GM21526 (cell line): ENCODE data around the gene FASN.
A peak's percentile ranks its signal among the peaks of the same experiment; 100 is the strongest.

Source experiments
- ATAC-seq: cut with Tn5 transposase; IDR thresholded peaks from one replicate; pipeline ENCODE4 v1.9.1; 2021; ENCODE audit warnings: moderate library complexity; ENCODE audit not compliant: unreplicated experiment, low FRiP score

The FASN gene

GRCh38 chr17:82078433-82078832 lies 19.6 kb downstream of the FASN start:
- no peak for ATAC-seq

DNA sequence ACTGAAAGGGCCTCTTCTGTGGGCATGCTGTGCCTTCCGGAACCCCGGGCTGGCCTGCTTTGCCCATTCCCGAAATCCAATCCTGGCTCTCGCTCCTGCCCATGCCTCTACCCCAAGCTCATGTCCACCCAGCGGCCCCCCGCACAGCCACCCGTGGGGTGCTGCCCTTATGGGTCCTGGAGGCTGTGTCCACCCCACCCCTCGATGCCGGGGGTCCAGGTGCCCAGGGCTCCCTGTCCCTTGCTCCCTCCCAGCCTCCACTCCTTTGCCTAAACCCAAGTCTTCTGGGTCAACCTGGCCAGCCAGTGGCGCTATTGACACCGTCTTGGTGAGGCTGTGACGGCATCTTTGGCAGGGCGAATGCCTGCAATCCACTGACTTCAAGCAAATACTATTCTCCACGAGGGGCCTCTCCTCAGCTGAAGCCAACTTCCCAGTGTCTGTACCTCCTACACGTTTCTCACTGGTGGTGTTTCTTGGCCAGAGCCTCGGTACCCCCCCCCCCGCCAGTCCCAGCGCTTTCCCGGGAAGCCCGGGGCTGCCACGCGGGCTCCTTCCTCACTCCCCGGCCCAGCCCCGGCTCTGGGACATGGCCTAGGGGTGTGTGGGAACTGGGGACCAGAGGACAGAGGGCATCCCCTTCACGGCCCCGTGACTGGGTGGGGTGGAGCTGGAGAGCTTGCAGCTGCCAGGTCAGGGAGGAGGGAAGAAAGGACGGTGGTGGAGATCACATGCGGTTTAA lies 20.2 kb downstream of the FASN start:
- no peak for ATAC-seq

DNA sequence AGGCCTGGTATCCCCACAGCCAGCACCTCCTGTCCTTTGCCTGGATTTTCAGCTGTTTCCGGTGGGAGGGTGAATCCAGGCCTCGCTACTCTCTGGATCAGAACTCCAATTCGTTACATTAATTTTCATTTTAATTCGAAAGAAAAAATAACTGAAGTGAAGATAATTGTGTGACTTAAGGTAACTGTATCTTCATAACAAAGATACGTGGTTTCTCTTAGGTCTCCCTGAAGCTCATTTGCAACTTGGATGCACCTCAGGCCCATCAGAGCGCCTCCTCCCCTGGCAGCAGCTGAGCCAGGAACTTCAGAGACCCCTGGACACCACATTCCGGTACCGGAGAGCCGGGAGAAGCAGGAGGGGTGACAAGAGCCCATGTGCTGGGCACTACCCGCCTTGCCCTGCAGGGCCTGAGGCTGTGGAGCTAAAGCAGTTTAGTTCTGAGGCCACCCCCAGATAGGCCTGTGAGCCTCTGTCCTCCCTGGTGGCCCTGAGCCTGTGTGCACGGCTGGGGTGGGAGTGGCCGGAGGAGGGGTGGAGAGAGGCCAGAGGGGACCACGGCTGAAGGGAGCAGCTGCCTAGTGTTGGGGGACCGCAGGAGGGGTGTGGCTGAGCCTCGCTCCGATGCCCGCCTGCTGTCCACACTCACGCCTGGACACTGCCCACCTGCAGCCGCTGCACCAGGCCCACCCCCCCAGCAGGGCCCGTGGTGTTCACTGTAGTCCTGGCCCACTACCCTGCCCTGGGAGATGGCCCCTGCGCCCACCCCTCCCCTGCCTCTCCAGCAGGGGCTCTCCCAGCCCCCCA lies 21.0 kb downstream of the FASN start:
- no peak for ATAC-seq

DNA sequence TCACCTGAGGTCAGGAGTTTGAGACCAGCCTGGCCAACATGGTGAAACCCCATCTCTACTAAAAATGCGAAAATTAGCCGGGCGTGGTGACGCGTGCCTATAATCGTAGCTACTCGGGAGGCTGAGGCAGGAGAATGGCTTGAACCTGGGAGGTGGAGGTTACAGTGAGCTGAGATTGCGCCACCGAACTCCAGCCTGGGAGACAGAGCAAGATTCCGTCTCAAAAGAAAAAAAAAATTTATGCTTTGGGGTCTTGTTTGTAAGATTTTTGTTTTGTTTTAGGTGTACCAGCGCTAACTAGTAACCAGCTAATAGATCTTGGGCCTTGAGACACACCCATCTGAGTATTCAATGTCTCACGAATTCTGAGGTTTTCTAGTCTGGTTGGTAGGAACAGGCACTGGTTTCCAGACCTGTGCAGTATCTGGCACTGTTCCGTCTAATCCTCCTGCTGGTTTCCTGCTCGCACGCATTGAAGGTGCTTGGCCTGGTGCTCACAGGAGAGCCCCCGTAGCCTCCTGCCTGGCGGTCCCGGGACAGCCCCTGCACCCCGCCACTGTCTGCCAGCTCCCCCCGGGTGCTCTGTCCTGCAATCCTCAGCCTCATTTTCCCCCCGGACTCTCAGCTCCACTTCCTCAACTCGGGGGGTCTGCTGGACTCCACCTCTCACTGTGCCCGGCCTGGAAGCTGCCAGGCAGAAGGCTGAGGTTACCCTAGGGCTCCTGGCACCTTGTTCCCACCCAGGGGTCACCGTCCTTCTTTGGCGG lies 21.8 kb downstream of the FASN start:
- no peak for ATAC-seq

GRCh38 chr17:82073446-82073845 lies 24.6 kb downstream of the FASN start:
- ATAC-seq = no peak

GRCh38 chr17:82072827-82073226 lies 25.2 kb downstream of the FASN start:
- no peak for ATAC-seq

DNA sequence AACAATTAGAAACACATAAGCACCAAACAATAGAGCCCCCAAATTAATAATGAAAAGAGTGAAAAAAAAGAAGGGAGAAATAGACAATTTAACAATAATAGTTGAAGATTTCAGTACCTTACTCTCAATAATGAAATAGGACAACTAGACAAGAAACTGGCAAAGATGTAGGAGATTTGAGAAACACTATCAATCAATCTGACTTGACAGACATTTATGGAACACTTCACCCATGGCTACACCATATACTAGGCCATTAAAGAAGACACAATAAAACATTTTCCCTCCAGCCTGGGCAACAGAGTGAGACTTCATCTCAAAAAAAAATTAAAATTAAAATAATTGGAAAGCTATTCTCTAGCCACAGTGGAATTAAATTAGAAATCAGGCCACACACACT lies 27.4 kb downstream of the FASN start:
- no peak for ATAC-seq

DNA sequence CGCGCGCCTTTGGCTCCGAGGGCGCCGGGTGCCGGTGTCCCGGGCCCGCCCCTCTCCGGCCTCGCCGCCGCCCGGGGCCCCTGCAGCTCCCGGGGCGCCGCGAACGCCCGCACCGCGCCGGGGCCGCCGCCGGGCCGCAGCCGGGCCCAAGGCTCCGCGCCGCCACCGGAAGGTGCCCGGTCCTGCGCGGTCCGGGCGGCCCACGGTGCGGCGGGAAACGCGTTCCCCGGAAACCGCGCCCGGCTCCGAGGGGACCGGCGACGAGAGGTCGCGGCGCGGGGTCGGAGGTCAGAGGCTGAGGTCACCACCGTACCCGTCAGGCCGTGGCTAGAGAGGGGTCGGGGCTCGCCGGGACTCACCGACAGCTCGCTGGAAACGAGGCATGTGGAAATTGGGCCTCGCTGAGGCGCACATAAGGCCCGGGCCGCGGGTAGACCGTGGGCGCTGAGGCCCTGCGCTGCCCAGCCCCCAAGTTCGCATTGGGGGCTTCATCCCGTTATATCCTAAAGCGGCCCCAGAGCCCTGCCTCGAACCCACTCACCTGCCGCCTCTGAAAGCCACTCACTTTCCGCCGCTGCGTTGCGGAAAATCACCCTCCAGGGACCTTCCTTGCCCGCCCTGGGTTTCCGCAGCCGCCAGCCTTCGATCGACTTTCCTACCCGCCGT lies 32.3 kb downstream of the FASN start, which contains the start of gene DUS1L:
DUS1L (minus strand) TSS at position 167 of the 666 bp plus-strand sequence. CDS start 745 bp downstream, outside the sequence.
- ATAC-seq = peak; percentile 58

DNA sequence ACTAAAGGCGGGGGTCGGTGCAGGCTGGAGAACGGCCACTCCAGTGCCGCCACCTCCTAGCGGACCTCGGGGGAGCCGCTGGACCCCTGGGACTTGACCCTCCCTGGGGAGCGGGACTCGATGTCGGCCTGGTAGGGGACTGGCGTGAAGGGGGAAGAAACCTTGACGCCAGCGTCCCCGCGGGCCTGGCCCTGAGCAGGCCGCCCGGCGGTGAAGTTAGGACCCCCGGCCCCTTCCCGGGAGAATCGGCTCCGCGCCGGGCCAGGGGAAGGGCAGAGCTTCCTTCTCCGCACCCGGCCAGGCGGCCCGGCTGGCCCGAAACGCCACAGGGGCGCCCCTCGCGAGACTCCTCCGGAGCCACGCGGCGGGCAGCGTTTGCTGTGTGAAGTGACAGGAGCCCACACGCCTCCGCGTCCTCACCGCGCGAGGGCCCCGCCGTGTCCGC lies 32.8 kb downstream of the FASN start:
- ATAC-seq = no peak

- ATAC-seq = no peak
Observed at GRCh38 chr17:82064433-82065192, 33.4 kb downstream of the FASN start.

- no peak for ATAC-seq
Observed at GRCh38 chr17:82063424-82064415, 34.3 kb downstream of the FASN start.

DNA sequence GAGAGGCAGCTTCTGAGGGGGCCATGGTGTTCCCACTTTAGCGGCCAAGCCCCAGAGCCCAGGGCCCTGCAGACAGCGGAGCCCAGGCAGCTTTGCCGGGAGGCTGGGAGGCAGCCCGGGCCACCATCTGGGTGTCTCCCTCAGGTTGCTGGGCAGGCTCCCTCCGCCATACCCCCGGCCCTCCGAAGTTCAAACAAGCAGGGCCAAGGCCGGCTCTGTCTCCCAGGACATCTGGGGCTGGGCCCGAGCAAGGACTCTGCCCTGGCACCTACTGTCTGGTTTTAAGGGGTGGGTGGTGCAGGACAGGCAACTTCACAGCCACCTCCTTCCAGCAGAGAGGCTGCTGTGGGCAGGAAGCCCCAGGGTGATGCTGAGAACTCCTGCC lies 35.1 kb downstream of the FASN start:
- ATAC-seq = no peak

DNA sequence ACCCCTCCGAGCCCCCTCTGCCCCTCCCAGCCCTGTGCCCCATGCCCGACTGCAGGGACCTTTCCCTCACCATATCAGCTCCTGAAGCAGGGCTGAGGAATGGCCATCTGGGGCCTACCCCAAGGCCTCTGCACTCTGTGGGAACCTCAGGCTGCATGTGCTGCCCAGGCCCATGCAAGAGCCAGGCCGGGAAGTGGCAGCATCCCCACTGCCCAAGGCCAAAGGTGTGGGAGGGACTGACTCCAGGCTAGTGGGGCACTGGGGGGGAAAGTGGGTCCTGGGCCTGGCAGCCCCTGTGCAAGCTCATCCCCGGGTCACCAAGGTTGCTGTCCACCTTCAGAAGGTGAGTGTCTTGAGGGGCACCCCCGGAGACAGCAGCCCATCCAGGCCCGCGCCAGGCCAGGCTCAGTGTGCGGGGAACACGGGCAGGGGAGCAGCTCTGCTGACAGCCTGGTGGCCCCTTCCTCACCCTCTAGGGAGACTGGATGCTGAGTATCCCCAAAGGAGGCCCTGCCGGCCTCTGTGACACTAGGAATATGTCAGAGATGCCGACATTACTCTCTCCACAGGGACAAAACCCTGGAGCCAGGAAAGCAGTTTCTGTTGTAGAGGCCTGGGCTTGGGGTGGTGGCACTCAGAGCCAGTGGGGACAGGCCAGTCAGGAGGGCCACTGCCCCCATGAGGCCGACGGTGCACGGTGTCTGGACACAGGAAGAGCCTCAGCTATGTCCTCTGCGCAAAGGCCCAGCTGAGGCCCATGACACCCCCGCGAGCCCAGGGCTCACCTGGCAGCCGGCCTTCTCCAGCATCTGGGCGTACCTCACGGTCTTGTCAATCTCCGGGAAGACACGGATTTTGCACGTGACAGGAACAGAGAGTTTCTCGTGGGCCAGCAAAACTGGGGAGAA lies 35.7 kb downstream of the FASN start:
- no peak for ATAC-seq

- ATAC-seq = no peak
Observed at GRCh38 chr17:82061047-82061925, 36.8 kb downstream of the FASN start.

GRCh38 chr17:82060614-82061013 lies 37.4 kb downstream of the FASN start:
- ATAC-seq = no peak

GRCh38 chr17:82060001-82060380 lies 38.0 kb downstream of the FASN start:
- no peak for ATAC-seq
